ENCODE data around the gene PTMS.

PTMS gene

DNA sequence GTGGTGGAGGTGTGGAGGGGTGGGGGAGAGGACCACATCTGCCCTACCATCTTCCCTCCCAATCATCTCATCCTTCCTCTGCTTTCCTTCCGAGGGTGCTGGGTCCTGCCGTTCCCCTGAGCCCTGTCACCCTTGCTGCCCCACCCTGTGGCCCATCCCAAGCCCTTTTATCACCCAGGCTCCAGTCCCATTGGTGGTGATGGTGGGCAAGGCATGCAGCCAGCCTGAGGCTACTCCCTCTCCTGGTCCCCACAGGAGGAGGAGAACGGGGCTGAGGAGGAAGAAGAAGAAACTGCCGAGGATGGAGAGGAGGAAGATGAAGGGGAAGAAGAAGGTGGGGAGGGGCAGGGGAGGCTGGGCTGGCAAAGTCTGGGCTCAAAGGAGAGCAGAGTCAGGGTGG lies 3.5 kb downstream of the PTMS start:
- no peak for DNase-seq
- in situ Hi-C loops (cut with HindIII; ENCODE audit: low pct_ligation_motif_present, low pct_unique_long_range_greater_than_20kb, low sequenced_read_pairs) = no loop called here

DNA sequence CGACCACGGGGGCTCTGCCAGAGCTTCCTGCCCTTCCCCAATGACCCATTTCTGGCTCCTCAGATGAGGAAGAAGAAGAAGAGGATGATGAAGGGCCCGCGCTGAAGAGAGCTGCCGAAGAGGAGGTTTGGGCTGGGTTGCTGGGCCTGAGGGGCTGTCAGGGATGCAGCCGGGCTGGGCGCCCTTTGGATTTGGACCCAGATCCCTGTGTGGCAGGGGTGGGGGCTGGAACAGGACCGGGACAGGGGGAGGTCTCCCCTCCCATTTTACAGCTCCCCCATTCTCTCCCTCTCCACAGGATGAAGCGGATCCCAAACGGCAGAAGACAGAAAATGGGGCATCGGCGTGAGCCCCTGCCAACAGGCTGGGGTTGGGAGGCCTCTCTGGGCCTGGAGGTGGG lies 3.9 kb downstream of the PTMS start:
- no peak for DNase-seq
- in situ Hi-C loops (cut with HindIII; ENCODE audit: low pct_ligation_motif_present, low pct_unique_long_range_greater_than_20kb, low sequenced_read_pairs) = no loop called here

DNA sequence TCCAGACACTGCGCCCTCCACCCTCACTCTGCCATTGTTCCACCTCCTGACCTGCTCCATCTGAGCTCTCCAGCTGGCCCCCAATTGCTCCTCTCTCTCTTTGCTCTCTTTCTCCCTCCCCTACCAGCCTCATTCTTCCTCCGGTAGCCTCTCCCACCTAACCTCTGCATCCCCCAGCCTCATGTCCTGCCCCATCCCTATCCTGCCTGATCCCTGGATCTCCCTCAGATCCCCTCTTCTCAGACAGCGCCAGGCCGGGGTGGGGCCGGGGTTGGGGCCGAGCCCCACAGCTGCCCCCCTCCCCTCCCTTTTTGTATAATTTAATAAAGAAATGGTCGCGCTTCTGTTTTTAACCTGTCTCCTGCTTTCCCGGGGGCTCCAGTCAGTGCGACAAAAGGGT lies 4.4 kb downstream of the PTMS start:
- in situ Hi-C loops (cut with HindIII; ENCODE audit: low pct_ligation_motif_present, low pct_unique_long_range_greater_than_20kb, low sequenced_read_pairs) = no loop called here
- no peak for DNase-seq

DNA sequence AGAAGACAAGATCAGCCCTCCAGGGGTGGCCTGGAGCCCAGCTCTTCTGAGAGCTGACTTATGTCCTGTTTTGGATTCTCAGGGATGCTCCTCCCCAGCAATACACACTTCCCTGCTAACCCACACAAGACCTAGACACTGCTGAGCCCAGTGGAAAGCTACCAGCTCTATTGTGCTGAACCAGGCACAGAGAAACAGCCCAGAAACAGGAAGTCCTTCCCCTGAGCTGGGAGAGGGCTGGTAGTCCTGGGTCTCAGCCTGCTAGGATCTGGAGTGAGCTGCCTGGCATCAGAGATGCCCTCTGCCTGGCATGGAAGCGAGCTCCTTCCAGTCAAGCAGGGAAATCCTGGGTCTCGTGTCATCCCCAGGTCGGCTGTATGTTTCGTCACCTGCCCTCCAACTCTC lies 4.9 kb downstream of the PTMS start:
- in situ Hi-C loops (cut with HindIII; ENCODE audit: low pct_ligation_motif_present, low pct_unique_long_range_greater_than_20kb, low sequenced_read_pairs) = no loop called here
- no peak for DNase-seq

DNA sequence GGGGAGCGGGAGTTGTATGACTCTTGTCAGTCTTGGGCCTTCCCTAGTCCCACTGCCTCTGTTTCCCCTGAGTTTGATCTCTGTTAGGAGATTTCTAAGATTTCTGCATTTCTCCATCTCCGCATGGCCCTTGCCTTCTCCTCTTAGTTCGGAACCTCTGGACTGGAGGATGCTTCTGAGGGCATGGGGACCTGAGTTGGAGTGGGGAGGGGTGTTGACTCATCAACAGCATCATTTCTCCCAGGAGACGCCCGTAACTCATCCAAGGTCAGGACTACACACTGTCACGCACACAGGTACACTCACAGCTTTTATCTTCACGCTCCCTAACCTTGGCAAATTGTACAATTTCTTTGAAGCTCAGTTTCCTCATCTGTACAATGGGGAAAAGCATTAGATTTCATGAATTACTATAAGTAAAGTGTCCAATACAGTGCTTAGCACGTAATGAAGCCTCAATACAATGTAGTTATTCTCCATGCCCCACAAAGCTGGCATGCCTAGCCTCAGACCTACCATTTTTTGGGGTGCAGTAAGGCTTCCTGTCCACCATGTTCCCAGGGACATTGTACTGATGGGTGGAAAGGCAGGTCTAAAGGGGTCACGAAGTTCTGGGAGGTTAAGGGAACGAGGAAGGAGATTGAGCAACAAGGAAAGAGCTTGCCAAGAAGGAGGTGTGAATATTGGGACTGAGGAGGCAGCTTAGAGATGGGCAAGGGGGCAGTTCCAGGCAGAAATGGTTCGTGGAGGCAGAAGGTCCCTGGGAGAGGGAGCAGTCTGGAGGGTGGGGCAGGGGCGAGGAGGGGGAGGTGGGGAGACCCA lies 5.6 kb downstream of the PTMS start:
- no peak for DNase-seq
- in situ Hi-C loops (cut with HindIII; ENCODE audit: low pct_ligation_motif_present, low pct_unique_long_range_greater_than_20kb, low sequenced_read_pairs) = no loop called here

DNA sequence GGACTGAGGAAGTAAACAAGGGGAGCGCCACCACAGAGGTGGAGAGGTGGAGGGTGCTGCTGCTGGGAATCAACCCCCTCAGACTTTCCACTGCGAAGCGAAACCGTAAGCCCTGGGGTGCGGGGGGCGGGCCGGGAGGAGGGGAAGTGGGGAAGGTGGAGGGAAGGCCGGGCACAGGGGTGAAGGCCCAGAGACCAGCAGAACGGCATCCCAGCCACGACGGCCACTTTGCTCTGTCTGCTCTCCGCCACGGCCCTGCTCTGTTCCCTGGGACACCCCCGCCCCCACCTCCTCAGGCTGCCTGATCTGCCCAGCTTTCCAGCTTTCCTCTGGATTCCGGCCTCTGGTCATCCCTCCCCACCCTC lies 6.2 kb downstream of the PTMS start, which contains the start of gene LAG3:
Gene LAG3, plus strand, starts transcription at position 190 of the 365 bp plus-strand sequence. CDS start 333 bp downstream, outside the sequence.
- DNase-seq = no peak
- in situ Hi-C loops (cut with HindIII; ENCODE audit: low pct_ligation_motif_present, low pct_unique_long_range_greater_than_20kb, low sequenced_read_pairs) = no loop called here

DNA sequence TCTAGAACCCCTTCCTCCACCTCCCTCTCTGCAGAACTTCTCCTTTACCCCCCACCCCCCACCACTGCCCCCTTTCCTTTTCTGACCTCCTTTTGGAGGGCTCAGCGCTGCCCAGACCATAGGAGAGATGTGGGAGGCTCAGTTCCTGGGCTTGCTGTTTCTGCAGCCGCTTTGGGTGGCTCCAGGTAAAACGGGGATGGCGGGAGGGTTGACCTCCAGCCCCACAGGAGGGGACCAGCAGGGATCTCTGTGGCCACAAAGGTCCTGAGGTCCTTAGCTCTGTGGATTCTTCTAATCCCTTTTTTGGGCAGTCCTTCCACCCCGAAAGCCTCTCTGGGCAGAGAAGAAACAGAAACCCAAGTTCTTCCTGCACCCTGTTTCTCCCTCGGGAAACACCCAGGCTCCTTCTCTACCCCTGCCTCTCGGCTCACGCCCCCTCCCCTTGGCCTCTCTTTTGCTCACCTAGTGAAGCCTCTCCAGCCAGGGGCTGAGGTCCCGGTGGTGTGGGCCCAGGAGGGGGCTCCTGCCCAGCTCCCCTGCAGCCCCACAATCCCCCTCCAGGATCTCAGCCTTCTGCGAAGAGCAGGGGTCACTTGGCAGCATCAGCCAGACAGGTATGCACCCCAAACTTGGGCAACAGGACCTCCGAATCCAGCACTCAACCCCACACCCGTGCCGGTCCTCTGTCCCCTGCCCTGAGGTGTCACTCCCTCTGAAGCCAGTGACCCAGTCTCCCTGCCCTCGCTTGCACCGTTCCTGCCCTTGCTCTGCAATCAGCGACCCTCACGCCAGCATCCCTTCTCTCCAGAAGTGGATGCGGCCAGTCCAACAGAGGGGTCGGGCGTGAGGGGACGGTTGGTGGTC lies 6.8 kb downstream of the PTMS start:
- in situ Hi-C loops (cut with HindIII; ENCODE audit: low pct_ligation_motif_present, low pct_unique_long_range_greater_than_20kb, low sequenced_read_pairs) = no loop called here
- no peak for DNase-seq

DNA sequence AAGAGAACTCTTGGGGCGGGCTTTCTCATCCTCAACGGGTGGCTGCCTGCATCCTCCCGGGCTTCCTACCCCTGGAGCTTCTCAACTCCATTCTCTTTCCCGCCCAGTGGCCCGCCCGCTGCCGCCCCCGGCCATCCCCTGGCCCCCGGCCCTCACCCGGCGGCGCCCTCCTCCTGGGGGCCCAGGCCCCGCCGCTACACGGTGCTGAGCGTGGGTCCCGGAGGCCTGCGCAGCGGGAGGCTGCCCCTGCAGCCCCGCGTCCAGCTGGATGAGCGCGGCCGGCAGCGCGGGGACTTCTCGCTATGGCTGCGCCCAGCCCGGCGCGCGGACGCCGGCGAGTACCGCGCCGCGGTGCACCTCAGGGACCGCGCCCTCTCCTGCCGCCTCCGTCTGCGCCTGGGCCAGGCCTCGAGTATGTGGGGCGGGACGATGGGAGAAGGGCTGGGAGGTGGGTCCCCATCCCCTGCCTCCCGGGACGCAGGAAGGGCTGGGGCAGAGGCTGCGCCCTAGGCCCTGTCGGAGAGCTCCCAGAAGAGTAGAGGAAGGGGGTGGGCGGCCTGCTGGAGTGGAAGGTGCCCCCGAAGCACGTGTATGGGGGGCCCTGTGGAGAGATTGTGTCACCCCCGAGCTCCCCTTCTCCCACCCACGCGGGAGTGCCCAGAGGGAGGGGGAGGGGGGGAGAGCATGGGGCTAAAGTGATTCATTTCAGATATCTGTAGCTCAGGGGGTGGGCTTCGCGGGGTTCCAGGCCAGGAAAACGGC lies 7.6 kb downstream of the PTMS start:
- DNase-seq = no peak
- in situ Hi-C loops (cut with HindIII; ENCODE audit: low pct_ligation_motif_present, low pct_unique_long_range_greater_than_20kb, low sequenced_read_pairs) = no loop called here

DNA sequence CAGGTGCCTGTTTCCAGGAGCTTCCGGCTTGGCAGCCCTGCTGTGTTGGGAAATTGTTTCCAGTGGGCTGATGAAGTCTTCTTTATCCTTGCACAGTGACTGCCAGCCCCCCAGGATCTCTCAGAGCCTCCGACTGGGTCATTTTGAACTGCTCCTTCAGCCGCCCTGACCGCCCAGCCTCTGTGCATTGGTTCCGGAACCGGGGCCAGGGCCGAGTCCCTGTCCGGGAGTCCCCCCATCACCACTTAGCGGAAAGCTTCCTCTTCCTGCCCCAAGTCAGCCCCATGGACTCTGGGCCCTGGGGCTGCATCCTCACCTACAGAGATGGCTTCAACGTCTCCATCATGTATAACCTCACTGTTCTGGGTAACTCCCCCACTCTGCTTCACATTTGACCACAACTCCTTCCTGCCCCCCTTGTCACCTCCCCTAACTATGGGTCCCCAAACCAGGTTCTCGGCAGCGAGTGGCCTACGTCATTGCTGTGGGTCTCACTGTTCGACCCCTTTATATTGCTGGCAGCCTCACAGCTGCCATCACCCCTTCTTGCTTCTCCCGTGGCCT lies 8.4 kb downstream of the PTMS start:
- in situ Hi-C loops (cut with HindIII; ENCODE audit: low pct_ligation_motif_present, low pct_unique_long_range_greater_than_20kb, low sequenced_read_pairs) = no loop called here
- no peak for DNase-seq

DNA sequence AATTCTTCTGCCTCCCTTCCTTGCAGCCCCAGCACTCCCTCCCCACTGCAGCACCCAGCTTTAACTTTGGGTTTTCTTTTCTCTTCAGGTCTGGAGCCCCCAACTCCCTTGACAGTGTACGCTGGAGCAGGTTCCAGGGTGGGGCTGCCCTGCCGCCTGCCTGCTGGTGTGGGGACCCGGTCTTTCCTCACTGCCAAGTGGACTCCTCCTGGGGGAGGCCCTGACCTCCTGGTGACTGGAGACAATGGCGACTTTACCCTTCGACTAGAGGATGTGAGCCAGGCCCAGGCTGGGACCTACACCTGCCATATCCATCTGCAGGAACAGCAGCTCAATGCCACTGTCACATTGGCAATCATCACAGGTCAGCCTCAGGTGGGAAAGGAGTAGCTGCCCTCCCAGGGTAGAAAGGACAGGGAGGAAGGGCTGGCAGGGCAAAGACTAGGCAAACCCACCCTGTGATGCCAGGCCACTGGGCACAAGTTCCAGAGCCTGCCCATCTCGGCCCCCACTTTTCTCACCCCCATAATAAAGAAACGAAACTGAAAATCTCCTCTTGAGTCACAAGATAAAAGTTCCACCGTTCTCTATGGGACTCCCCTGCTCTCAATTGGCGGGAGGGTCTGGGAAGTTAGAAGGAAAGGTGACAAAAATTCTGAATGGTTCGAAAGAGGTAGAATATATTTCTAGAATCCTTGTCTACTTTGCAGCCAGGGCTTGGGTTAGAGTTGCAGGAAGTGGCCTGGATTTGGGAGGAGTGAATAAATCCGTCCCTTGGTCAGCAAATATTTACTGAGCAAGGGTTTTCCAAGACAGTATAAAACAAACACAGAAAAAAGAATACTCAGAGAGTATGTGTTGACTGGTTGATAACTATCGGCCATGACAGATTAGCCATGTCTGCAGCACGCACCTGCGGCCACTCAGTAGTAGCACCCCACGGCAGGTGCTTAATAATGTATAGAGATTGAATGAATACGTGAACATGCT lies 9.3 kb downstream of the PTMS start:
- no peak for DNase-seq
- in situ Hi-C loops (cut with HindIII; ENCODE audit: low pct_ligation_motif_present, low pct_unique_long_range_greater_than_20kb, low sequenced_read_pairs) = no loop called here

DNA sequence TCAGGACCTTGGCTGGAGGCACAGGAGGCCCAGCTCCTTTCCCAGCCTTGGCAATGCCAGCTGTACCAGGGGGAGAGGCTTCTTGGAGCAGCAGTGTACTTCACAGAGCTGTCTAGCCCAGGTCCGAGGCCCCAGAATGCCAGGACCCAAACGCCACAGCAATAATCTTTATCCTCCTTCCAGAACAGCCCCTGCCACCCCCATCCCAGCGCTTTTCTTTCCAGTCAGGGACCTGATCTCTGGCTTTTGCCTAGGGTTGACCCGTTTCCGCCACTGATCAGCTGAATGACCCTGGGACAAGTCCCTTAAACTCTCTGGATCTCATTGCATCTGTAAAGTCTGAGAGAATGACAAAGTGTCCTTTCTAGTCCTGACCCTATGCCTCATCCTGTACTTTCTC lies 11.2 kb downstream of the PTMS start:
- in situ Hi-C loops (cut with HindIII; ENCODE audit: low pct_ligation_motif_present, low pct_unique_long_range_greater_than_20kb, low sequenced_read_pairs) = no loop called here
- no peak for DNase-seq

DNA sequence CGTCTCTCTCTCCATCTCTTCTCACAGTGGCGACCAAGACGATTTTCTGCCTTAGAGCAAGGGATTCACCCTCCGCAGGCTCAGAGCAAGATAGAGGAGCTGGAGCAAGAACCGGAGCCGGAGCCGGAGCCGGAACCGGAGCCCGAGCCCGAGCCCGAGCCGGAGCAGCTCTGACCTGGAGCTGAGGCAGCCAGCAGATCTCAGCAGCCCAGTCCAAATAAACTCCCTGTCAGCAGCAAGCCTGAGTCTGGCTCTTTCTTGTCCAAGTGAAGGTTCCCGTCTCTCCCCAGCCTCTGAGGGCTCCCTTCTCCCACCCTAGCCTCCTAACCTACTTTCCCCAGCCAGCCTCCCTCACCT lies 12.0 kb downstream of the PTMS start:
- peak; percentile 19 for DNase-seq
- in situ Hi-C loops (cut with HindIII; ENCODE audit: low pct_ligation_motif_present, low pct_unique_long_range_greater_than_20kb, low sequenced_read_pairs) = no loop called here

DNA sequence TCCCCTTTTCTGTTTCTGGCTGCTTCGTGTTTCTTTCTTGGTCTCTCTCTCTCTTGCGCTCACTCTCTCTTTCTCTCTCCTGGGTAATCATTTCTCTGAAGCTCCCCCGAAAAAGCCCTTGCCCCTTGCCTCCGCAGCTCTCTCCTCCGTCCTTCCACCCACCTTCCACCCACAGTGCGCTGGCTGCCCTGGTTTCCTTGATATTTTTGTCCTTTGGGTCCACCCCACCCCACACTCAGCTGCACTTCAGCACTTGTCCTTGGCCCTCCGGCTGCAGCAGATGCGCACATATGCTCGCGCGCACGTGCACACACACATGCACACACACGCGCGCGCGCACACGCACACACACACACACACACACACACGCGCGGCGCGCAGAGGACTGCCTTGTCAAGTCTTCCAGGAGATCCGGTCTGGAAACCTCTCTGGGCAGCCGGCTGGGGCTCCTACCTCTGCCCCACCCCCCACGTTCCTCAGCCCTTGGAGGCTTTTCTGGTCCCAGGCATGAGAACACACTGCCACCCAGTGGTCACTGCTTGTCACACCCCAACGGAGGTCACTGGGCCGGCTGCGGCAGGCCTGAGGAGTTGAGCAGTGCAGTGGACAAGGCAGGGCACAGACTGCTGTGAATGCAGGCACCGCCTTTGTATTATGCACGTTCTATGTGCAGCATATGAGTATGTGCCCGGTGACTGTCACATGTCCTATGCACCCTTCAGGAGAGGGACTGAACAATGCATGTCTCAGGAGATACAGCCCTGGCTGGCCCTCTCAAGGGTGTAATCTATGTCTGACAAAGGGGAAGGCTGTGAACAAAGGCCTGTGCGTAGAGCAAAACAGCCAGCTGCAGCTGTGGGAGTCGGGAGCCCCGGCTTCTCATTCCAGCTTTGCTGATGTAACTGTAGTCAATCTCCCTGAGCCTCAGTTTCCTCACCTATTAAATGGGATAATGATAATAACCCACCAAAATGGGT lies 12.7 kb downstream of the PTMS start:
- DNase-seq = peak; percentile 96
- in situ Hi-C loops (cut with HindIII; ENCODE audit: low pct_ligation_motif_present, low pct_unique_long_range_greater_than_20kb, low sequenced_read_pairs) = no loop called here

DNA sequence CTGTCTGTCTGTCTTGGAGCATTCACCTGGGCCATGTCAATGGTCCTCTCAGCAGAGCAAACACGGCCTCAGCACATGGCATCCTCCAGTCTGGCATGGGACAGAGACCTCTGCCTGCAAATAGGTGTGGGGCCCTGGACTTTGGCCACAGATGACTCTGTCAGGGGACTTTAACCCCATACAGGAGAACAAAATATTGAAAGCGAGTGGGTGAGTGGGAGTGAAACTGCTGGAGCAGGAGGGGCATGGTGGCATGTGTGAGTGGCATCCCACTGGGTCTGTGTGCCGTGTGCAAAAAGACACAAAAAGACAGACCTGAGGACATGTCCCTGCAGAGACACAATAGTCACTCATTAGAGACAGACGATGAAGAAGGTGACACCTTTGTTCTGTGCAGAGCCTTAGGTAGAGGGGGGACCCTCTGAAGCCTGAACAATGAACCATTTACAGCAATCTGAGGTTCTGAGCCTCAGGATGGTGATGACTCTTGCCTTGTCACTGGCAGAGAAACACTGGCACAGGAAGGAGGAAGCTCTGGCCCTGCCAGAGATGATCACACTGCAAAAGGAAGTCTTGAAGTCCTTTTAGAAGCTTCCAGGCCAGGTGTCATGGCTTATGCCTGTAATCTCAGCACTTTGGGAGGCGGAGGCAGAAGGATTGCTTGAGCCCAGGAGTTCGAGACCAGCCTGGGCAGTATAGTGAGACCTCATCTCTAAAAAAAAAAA lies 13.7 kb downstream of the PTMS start:
- in situ Hi-C loops (cut with HindIII; ENCODE audit: low pct_ligation_motif_present, low pct_unique_long_range_greater_than_20kb, low sequenced_read_pairs) = no loop called here

DNA sequence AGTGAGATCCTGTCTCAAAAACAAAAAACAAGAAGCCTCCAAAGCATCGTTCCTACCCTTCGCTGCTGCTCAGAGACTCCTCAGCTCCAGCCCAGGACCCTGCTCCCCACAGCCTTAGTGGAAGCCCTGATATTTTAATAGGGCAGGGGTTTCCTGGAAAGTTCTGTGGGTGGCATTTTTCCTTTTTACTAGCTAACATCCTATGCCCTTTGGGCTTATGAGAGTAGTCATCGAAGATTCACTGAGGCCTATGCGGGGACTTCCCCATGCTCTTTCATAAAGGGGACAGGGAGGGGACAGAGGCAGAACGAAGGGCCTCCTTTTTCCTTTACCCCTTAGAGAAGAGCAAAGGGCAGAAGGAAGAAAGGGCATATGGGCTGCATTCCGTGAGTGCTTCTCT lies 14.4 kb downstream of the PTMS start:
- no peak for DNase-seq
- in situ Hi-C loops (cut with HindIII; ENCODE audit: low pct_ligation_motif_present, low pct_unique_long_range_greater_than_20kb, low sequenced_read_pairs) = no loop called here

More for the DNA sequence above, 13.7 kb downstream of the PTMS start:
- DNase-seq = no peak

DNA sequence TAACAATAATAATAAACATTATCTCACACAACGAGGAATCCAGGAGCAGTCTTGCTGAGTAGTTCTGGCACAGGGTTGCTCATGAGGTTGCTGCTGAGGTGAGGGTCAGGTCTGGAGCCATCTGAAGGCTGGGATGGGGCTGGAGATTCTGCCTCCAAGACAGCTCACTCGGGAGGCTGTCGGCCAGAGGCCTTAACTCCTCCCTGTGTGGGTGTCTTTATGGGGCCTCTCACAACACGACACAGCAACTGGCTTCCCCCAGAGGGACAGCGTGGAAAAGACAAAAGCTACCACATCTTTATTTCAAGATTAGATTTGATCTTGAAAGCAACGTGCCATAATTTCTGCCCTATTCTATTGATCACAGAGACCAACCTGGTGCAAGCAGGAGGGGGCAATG lies 16.0 kb downstream of the PTMS start:
- in situ Hi-C loops (cut with HindIII; ENCODE audit: low pct_ligation_motif_present, low pct_unique_long_range_greater_than_20kb, low sequenced_read_pairs) = no loop called here
- no peak for DNase-seq

Data from ACHN (cell line).